Measurements from ENCODE around the gene ZNF611. TPM values are rescaled to one million over a fixed set of nuclear protein-coding genes. Genes with fewer than 3 reads are reported as not detected.
A peak's percentile ranks its signal among the peaks of the same experiment; 100 is the strongest.

Gene ZNF611
- total RNA-seq, 1 experiment from 2014 or later: 22.4 TPM

DNA sequence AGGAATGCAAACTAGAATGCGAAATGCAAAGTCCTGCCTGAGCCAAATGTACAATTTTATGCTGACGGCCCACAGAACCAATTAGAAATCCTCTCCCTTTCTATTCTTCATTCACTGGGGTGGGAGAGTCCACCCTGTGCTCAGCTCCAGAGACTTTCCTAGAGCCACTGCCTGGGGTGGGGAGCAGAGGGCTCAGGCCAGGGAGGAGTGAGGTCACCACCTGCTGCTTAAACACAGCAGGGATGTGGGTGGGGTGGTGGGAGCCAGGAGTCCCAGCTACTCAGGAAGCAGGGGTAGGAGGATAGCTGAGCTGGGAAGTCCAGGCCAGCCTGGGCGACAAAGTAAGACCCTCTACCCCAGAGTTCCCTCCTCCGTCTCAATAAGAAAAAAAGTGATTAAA, 69.8 kb downstream of the ZNF611 start:
- Mint-ChIP-seq H3K27me3 (ENCODE audit: low read depth) (peaks cover 16% of the 10 kb centered on the region), H3K9me3 (no peaks in the 10 kb centered on the region), H3K4me3 (no peak overlapping the region), H3K4me1 (peaks cover 41% of the 10 kb centered on the region), H3K36me3 (no peaks in the 10 kb centered on the region), H3K27ac (peak overlapping the region; percentile 61; the same call in 1 of the 2 replicates)
- TF ChIP-seq ZNF396 (CRISPR knock-in tag; IDR thresholded peaks at IDR 0.05; ENCODE audit: borderline replicate concordance) (no peak), ZNF423 (CRISPR knock-in tag; IDR thresholded peaks at IDR 0.05) (peak; percentile 34; the same call in 1 of the 2 replicates)
- CTCF ChIA-PET: no interaction called here
- no peak for DNase-seq (ENCODE audit: low spot score)
- ATAC-seq: peak; percentile 18; the same call in 1 of the 2 replicates
- POLR2A ChIA-PET: no interaction called here

DNA sequence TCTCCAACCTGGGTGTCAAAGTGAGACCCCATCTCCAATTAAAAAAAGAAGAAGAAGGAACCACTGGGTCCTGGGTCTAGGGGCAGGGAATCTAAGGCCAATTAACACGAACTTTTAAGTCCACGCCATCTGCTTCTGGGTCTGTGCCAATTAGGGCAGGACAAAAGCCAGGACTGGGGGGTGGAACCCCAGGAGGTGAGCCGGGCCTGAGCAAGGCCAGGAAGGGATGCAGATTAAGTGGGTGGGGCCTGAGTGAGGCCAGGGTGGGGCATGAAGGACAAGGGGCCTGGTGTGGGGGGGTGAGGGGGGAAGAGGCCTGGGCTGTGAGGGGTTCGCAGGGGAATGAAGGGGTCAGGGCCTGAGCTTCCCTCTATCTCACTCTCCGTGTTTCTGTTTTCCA, 70.4 kb downstream of the ZNF611 start:
- peaks cover 16% of the 10 kb centered on the region for H3K27me3 Mint-ChIP-seq (ENCODE audit: low read depth)
- H3K9me3 Mint-ChIP-seq: no peaks in the 10 kb centered on the region
- ChIA-PET POLR2A (interaction anchor here (0.6 kb wide), 1 partner anchor 58 kb away, joined by 3 read pairs; no protein-coding TSS in a partner anchor), CTCF (interaction anchor here (1.1 kb wide), 1 partner anchor 35 kb away, joined by 4 read pairs; no protein-coding TSS in a partner anchor)
- DNase-seq (ENCODE audit: low spot score): peak; percentile 53
- H3K4me3 Mint-ChIP-seq: no peak overlapping the region; the same call in 1 of the 2 replicates
- peak; percentile 86 for ATAC-seq
- no peaks in the 10 kb centered on the region for H3K36me3 Mint-ChIP-seq
- TF ChIP-seq TEAD4 (CRISPR knock-in tag; IDR thresholded peaks at IDR 0.05) (no peak), RELA (CRISPR knock-in tag; IDR thresholded peaks at IDR 0.05; ENCODE audit: borderline replicate concordance) (no peak), ELF4 (CRISPR knock-in tag; IDR thresholded peaks at IDR 0.05; ENCODE audit: low read depth) (no peak), ZNF396 (CRISPR knock-in tag; IDR thresholded peaks at IDR 0.05; ENCODE audit: borderline replicate concordance) (no peak), ATF1 (CRISPR knock-in tag; IDR thresholded peaks at IDR 0.05) (no peak), JAZF1 (CRISPR knock-in tag; IDR thresholded peaks at IDR 0.05) (no peak), CBFB (CRISPR knock-in tag; IDR thresholded peaks at IDR 0.05; ENCODE audit: low read depth) (no peak), FOXJ3 (CRISPR knock-in tag; IDR thresholded peaks at IDR 0.05; ENCODE audit: borderline replicate concordance) (no peak), ZNF232 (CRISPR knock-in tag; IDR thresholded peaks at IDR 0.05) (no peak), OVOL2 (CRISPR knock-in tag; IDR thresholded peaks at IDR 0.05; ENCODE audit: borderline replicate concordance) (no peak), NFATC4 (CRISPR knock-in tag; IDR thresholded peaks at IDR 0.05) (no peak), ZNF423 (CRISPR knock-in tag; IDR thresholded peaks at IDR 0.05) (no peak), NR3C1 (CRISPR knock-in tag; conservative IDR thresholded peaks at IDR 0.05; ENCODE audit: low read depth) (no peak)
- TF ChIP-seq, protein P1, sequence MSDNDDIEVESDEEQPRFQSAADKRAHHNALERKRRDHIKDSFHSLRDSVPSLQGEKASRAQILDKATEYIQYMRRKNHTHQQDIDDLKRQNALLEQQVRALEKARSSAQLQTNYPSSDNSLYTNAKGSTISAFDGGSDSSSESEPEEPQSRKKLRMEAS (CRISPR knock-in tag; IDR thresholded peaks at IDR 0.05): no peak
- TF ChIP-seq, protein P2, sequence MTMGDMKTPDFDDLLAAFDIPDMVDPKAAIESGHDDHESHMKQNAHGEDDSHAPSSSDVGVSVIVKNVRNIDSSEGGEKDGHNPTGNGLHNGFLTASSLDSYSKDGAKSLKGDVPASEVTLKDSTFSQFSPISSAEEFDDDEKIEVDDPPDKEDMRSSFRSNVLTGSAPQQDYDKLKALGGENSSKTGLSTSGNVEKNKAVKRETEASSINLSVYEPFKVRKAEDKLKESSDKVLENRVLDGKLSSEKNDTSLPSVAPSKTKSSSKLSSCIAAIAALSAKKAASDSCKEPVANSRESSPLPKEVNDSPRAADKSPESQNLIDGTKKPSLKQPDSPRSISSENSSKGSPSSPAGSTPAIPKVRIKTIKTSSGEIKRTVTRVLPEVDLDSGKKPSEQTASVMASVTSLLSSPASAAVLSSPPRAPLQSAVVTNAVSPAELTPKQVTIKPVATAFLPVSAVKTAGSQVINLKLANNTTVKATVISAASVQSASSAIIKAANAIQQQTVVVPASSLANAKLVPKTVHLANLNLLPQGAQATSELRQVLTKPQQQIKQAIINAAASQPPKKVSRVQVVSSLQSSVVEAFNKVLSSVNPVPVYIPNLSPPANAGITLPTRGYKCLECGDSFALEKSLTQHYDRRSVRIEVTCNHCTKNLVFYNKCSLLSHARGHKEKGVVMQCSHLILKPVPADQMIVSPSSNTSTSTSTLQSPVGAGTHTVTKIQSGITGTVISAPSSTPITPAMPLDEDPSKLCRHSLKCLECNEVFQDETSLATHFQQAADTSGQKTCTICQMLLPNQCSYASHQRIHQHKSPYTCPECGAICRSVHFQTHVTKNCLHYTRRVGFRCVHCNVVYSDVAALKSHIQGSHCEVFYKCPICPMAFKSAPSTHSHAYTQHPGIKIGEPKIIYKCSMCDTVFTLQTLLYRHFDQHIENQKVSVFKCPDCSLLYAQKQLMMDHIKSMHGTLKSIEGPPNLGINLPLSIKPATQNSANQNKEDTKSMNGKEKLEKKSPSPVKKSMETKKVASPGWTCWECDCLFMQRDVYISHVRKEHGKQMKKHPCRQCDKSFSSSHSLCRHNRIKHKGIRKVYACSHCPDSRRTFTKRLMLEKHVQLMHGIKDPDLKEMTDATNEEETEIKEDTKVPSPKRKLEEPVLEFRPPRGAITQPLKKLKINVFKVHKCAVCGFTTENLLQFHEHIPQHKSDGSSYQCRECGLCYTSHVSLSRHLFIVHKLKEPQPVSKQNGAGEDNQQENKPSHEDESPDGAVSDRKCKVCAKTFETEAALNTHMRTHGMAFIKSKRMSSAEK (CRISPR knock-in tag; IDR thresholded peaks at IDR 0.05; ENCODE audit: borderline replicate concordance): no peak
- TF ChIP-seq, protein P3, sequence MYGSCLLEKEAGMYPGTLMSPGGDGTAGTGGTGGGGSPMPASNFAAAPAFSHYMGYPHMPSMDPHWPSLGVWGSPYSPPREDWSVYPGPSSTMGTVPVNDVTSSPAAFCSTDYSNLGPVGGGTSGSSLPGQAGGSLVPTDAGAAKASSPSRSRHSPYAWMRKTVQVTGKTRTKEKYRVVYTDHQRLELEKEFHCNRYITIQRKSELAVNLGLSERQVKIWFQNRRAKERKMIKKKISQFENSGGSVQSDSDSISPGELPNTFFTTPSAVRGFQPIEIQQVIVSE (CRISPR knock-in tag; IDR thresholded peaks at IDR 0.05; ENCODE audit: borderline replicate concordance): no peak
- TF ChIP-seq, protein P4, sequence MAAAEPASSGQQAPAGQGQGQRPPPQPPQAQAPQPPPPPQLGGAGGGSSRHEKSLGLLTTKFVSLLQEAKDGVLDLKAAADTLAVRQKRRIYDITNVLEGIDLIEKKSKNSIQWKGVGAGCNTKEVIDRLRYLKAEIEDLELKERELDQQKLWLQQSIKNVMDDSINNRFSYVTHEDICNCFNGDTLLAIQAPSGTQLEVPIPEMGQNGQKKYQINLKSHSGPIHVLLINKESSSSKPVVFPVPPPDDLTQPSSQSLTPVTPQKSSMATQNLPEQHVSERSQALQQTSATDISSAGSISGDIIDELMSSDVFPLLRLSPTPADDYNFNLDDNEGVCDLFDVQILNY (CRISPR knock-in tag; IDR thresholded peaks at IDR 0.05): no peak
- TF ChIP-seq, protein P5, sequence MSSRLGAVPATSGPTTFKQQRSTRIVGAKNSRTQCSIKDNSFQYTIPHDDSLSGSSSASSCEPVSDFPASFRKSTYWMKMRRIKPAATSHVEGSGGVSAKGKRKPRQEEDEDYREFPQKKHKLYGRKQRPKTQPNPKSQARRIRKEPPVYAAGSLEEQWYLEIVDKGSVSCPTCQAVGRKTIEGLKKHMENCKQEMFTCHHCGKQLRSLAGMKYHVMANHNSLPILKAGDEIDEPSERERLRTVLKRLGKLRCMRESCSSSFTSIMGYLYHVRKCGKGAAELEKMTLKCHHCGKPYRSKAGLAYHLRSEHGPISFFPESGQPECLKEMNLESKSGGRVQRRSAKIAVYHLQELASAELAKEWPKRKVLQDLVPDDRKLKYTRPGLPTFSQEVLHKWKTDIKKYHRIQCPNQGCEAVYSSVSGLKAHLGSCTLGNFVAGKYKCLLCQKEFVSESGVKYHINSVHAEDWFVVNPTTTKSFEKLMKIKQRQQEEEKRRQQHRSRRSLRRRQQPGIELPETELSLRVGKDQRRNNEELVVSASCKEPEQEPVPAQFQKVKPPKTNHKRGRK (CRISPR knock-in tag; IDR thresholded peaks at IDR 0.05; ENCODE audit: borderline replicate concordance): no peak
- H3K27ac Mint-ChIP-seq: peak overlapping the region; percentile 61
- peaks cover 36% of the 10 kb centered on the region for H3K4me1 Mint-ChIP-seq

Data from WTC11 (cell line).